Left cardiac atrium (tissue), 4 donors: ENCODE data around the gene ATP5MC2. TPM values are rescaled to one million over a fixed set of nuclear protein-coding genes. Genes with fewer than 3 reads are reported as not detected.
"Not testable (repeated sequence)": the region's sequence is repeated elsewhere in the genome, so short reads cannot be mapped to it uniquely, and the experiment has no call there.

ENCODE experiments used
- ATAC-seq, 2 donors: fragments of 200-7000 bp; cut with Tn5 transposase; one replicate each; pipeline ENCODE4 v1.9.1; 2020; ENCODE audit warnings: mild to moderate bottlenecking in 2 of 2, moderate library complexity in 2 of 2
- DNase-seq: peaks from one replicate; pipeline ENCODE4 v3.0.0-alpha.2; 2020
- intact Hi-C, 2 donors: fragments of 100-400 bp; cut with DNase I; formaldehyde crosslinking; loops; one replicate each; pipeline versions ENCODE4 v1.14.1 to v1.15.1; 2022 to 2023
- total RNA-seq, 2 donors: library from RNA; stranded (reverse); fragmentation: NEBNext Ultra II Directional; extraction: Animal tissue kit (Norgen Biotek cat#: 25700); gene quantifications; one replicate each; pipeline ENCODE4 v1.2.1, GENCODE V29; 2021
- donor health status: DM: no; HTN: yes; CAD: no.
- donor health status: DM: no; HTN: yes; CAD: no; lungs with severe emphysema.
- donor health status: DM: yes; HTN: yes; CAD: no.
- donor health status: Dilated cardiomyopathy.

The ATP5MC2 gene
- total RNA-seq, 2 donors from 2014 or later = 416 TPM

DNA sequence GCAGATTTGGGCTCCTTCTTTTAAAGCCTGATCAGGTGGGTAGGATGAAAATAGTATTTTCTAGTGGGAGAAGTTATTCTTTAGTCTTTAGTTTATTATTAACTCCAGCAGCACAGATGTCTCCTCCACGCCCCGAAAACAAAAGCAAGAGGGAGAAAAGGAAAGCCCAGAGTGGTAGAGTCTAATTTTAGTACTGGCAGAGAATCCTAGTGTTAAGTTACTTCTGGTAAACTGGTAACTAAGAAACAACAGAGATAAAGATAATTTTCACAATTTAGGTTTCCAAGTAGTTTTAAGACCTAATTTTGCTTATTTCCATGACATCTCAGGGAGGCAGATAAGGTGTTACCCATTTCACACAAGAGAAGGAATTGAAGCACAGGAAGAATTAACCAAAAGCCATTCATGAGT is 16.3 kb downstream of the ATP5MC2 start:
- DNase-seq = no peak
- intact Hi-C loops = no loop called here
- ATAC-seq = peak; percentile 56 to 70

DNA sequence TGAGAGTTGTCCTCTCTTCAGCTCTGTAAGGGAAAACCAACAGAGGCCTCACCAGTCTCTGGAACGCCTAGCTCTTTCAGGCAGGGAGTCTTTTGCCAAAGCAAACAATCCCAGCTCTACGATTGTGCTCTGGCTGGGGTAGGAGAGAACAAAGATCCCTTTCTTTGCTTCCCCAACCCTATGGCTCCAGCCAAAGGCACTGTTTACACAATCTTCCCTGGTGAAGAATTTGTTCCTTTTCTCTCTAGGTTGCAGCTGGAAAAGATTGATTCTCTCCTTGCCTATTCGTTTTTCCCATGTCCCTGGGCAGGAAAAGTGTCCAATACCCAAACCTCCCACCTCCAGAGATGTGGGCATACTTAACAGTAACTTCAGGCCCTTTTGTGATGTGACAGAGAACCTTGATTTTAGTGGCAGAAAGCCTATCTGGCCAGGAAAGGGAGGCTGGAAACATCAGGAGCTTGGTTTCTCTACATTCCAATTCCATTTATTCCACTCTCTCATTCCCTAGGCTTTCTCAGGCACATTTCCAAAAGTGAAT is 16.8 kb downstream of the ATP5MC2 start:
- DNase-seq (peak; percentile 58), ATAC-seq (peak; percentile 88 to 94)
- intact Hi-C loops = no loop called here

DNA sequence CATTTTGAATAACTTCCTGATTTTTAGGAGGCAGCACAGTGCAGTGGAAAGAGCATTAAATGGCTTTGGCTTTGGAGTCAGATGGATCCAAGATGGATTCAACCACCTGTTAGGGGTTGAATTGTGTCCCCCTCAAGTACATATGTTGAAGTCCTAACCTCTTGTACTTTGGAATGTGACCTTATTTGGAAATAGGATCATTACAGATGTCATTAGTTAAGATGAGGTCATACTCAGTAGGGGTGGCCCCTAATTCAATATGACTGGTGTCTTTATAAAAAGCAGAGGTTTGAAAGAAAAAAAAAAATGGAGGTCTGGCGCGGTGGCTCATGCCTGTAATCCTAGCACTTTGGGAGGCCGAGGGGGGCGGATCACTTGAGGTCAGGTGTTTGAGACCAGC is 18.8 kb downstream of the ATP5MC2 start:
- DNase-seq (no peak), ATAC-seq (no peak)
- intact Hi-C loops = no loop called here

DNA sequence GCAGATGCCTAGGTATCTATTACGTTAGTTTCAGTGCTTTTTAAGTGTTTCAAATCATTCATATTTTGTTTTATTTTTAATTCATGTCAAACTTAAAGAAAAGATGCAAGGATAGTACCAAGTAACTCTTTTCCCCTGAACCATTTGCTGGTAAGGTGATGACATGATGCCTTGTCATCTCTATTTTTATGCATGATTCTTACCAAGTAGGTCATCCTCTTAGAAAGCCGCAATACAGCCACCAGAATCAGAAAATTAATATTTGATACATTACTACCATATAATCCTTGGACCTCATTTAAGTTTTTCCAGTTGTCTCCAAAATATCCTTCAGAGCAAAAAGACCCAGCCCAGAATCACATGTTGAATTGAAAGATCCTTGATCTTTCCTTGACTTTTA is 22.3 kb downstream of the ATP5MC2 start:
- ATAC-seq = peak in 1 of 2 donors; percentile 34
- DNase-seq = no peak
- intact Hi-C loops = no loop called here

DNA sequence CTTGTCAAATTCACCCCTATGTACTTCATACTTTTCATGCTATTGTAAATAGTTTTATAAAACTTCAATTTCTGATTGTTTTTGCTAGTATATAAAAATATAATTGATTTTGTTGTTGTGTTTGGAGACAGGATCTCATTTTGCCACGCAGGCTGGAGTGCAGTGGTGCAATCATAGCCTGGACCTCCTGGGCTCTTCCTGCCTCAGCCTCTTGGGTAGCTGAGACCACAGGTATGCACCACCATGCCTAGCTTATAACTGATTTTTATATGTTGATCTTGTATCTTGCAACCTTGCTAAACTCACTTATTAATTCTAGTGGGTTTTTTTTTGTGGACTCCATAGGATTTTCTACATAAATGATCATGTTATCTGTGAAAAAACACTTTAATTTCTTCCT is 23.5 kb downstream of the ATP5MC2 start:
- ATAC-seq = no peak
- intact Hi-C loops = no loop called here
- no peak for DNase-seq

DNA sequence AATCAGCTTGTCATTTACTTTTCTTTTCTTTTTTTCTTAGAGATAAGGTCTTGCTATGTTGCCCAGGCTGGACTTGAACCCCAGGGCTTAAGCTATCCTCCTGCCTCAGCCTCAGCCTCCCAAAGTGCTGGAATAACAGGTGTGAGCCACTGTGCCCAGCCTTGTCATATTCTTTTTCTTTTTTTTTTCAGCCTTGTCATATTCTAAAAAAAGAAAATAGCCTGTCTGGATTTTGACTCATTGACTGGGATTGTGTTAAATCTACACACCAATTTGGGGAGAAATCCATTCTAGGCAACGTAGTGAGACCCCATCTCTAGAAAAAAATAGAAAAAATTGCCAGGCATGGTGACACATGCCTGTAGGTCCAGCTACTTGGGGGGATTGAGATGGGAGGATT is 24.1 kb downstream of the ATP5MC2 start:
- DNase-seq = no peak
- ATAC-seq = no peak
- intact Hi-C loops = no loop called here

DNA sequence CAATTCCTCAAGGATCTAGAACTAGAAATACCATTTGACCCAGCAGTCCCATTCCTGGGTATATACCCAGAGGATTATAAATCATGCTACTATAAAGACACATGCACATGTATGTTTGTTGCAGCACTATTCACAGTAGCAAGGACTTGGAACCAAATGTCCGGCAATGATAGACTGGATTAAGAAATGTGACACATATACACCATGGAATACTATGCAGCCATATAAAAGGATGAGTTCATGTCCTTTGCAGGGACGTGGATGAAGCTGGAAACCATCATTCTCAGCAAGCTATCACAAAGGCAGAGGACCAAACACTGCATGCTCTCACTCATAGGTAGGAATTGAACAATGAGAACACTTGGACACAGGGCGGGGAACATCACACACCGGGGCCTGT is 29.6 kb downstream of the ATP5MC2 start:
- DNase-seq, intact Hi-C loops, ATAC-seq: not testable (repeated sequence)

DNA sequence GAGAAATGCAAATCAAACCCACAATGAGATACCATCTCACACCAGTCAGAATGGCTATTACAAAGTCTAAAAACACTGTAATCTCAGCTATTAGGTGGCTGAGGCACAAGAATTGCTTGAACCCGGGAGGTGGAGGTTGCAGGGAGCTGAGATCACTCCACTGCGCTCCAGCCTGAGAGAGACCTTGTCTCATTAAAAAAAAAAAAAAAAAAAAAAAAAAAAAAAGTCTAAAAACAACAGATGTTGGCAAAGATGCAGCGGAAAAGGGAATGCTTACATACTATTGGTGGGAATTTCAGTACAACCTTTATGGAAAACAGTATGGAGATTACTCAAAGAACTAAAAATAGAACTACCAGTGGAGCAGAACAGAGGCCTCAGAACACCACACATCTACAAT is 30.7 kb downstream of the ATP5MC2 start:
- intact Hi-C loops = no loop called here

DNA sequence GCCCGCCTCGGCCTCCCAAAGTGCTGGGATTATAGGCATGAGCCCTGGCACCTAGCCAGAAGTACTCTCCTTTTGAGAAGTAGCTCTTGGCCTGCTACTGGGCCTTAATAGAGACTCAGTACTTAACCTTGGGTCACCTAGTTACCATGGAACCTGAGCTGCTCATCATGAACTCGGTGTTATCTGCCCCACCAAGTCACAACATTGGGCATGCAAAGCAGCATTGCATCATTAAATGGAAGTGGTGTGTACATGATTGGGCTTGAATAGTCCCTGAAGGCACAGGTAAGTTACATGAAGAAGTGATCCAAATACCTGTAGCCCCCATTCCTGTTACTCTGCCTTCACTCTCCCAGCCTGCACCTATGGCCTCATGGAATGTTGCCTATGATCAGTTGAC is 31.8 kb downstream of the ATP5MC2 start:
- intact Hi-C loops = no loop called here
- DNase-seq (no peak), ATAC-seq (no peak)

More for the DNA sequence above, 30.7 kb downstream of the ATP5MC2 start:
- ATAC-seq = no peak
- DNase-seq = no peak

DNA sequence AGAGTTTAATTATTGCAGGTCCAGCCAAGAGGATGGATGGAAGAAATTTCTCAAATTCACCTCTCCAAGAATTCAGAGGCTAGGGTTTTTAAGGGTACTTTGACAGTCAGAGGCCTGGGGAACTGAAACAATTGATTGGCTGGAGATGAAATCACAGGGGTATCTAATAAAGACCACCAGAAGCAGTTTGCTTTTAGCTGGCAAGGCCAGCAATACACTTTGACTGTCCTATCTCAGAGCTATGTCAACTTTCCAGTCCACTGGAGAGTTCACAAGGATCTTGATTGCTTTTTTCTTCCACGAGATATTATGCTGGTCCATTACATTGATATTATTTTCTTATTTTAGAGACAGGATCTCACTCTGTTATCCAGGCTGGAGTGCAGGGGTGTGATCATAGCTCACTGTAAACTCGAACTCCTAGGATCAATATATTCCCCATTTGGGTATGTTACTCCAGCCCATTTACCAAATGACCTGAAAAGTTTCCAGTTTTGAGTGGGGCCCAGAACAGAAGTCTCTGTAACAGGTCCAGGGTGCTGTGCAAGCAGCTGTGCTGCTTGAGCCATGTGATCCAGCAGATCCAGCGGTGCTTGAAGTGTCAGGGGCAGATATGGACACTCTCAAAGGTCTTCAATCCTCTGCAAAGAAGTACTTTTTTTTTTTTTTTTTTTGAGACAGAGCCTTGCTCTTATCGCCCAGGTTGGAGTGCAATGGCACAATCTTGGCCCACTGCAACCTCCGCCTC is 32.5 kb downstream of the ATP5MC2 start:
- intact Hi-C loops = no loop called here
- DNase-seq (no peak), ATAC-seq (no peak)

DNA sequence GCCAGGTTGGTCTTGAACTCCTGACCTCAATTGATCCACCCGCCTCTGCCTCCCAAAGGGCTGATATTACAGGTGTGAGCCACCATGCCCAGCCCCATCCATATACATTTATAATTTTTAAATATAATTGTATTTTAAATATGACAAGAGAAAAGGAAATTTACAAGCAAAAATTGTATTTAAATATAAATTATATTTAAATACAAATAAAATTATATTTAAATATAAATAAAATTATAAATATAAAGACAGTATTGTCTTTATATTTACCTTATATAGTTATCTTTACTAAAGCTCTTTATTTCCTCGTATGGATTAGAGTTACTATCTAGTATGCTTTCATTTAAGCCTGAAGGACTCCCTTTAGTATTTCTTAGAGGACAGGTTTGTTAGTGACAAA is 37.8 kb downstream of the ATP5MC2 start:
- DNase-seq (no peak), ATAC-seq (no peak)
- intact Hi-C loops = no loop called here

DNA sequence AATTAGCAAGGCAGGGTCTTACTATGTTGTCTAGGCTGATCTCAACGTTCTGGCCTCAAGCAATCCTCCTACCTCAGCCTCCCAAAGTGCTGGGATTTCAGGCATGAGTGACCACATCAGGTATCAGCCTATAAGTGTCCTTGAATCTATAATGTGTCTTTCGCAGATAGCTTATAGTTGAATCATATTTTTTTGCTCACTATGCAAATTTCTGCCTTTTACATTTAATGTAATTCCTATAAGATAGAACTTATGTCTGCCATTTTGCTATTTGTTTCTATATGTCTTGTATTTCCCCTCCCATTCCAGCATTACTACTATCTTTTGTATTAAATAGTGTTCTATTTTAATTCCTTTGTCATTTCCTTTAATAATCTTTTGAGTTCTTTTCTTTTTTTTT is 39.2 kb downstream of the ATP5MC2 start:
- ATAC-seq (no peak), DNase-seq (no peak)
- intact Hi-C loops = no loop called here

DNA sequence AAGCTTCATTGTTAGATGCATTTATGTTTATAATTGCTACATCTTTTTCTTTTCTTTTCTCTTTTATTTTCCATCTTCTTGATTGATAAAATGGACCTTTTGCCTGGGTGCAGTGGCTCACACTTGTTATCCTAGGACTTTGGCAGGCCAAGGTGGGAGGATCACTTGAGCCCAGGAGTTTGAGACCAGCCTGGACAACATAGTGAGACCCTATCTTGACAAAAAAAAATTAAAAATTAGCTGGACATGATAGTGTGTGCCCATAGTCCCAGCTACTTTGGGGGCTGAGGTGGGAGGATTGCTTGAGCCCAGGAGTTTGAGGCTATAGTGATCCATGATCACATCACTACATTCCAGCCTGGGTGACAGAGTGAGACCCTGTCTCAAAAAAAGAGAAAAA is 40.2 kb downstream of the ATP5MC2 start:
- ATAC-seq, DNase-seq, intact Hi-C loops: not testable (repeated sequence)

DNA sequence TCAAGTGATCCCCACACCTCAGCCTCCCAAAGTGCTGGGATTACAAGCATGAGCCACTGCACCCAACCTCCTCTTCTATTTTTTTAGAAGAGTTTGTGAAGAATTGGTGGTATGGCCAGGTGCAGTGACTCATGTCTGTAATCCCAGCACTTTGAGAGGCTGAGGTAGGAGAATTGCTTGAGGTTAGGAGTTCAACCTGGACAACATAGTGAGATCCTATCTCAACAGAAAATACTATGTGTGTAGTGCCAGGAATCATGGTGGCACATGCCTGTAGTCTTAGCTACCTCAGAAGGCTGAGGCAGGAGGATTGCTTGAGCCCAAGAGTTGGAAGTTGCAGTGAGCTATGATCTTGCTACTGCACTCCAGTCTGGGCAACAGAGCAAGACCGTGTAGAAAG is 44.2 kb downstream of the ATP5MC2 start:
- ATAC-seq = no peak
- DNase-seq = no peak
- intact Hi-C loops = no loop called here

DNA sequence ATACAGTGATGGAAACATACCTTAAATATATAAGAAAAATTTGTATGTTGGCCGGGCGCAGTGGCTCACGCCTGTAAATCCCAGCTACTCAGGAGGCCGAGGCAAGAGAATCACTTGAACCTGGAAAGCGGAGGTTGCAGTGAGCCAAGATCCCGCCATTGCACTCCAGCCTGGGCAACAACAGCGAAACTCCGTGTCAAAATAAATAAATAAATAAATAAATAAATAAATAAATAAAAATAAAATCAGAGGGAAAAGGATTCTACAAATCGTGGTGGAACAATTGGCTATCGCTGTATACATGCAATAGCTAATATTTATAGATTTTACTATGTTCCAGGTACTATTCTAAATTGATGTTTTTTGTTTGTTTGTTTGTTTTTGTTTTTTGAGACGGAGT is 48.0 kb downstream of the ATP5MC2 start:
- intact Hi-C loops = loop anchor here in 1 of 2 donors (5.0 kb wide), 2 partner anchors 44 to 86 kb away; no protein-coding TSS in a partner anchor

DNA sequence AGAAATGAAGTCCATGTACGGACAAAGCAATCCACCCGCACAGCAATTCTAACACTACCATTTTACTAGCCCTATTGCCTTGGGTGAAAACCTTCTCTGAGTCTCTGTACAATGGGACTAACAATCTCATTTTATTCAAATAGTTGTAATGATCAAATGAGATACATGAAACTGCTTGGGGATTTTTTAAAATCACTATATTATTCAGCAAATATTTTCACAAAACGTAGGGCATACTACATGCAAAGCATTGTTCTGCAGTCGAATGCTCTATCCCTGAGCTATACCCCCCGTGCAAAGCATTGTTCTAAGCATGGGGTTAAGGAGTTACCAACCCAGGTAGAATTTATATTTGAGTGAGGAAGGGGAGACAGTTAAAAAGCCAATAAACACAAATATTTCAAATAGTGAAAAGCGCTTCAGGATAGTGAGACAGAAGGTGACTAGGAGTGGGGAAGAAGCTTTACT is 49.1 kb downstream of the ATP5MC2 start:
- intact Hi-C loops = loop anchor here in 1 of 2 donors (5.0 kb wide), 2 partner anchors 46 to 84 kb away; no protein-coding TSS in a partner anchor
- DNase-seq (no peak), ATAC-seq (no peak)

More for the DNA sequence above, 48.0 kb downstream of the ATP5MC2 start:
- ATAC-seq = no peak
- no peak for DNase-seq

DNA sequence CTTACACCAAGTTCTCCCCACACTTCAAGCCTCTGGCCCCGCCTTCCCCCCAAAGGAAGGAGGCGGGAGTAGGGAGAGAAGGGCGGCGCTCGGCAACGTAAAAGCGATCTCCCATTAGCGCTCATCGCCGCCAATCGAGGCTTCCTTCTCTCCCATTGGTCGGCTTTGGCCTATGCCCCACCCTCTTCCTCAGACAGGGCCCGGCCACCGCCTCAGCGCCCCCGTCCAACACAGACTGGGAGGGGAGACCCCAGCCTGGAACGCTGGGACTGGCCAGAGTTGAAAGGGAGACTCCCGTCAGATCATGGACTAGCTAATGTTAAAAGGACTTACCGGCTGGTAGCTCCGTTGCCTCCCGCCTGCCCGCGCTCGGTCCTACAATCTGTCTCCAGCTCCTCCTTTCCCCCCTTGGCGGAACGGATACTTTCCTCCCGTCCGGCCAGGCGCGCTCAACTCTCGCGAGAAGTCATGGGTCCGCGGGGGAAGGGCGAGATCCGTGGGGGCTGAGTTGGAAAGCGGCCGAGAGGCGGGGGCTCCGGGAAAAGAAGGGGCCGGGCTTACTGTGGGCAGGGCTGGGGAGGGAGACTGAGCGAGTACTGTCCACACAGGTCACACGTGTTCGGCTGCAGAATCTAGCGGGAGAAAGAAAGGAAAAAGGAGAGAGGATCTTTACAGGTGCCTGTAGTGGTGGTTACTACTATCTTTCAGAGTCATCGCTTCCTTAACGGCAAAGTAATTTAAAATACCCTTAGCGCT is 49.8 kb downstream of the ATP5MC2 start, which contains the start of gene ATF7:
TSS of gene ATF7 (minus strand) at position 437 of the 756 bp plus-strand sequence. CDS start 25,382 bp downstream, outside the sequence.
- peak; percentile 97 for DNase-seq
- peak; percentile 98 to 99 for ATAC-seq
- intact Hi-C loops = loop anchor here in 1 of 2 donors (5.0 kb wide), 2 partner anchors 46 to 84 kb away; no protein-coding TSS in a partner anchor

DNA sequence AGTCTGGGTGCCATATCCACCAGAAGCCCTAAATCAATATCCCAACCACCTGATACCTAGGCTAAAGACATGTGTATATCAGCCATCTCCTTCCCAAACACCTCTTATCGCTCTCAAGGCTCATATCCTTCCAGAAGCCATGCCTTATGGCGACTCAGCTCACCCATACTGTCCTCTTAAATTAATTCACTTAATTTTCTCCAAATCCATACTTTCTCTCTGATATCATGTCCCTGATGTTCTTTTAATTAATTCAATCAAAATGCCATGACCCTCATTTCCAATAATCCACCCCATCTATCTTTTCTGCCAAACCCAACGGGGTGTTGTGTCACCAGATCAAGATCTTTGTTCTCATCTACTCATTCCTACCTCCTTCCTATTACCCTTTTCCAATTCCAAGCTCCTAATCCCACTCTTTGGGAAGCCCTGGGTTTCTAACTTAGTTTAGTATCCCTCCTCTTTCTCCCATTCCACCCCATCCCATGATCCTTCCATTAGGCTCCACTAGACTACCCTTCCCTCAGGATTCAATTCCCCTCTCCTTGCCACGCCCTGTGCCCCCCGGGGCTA is 50.4 kb downstream of the ATP5MC2 start:
- DNase-seq (no peak), ATAC-seq (no peak)
- intact Hi-C loops = loop anchor here in 1 of 2 donors (5.0 kb wide), 2 partner anchors 47 to 83 kb away; no protein-coding TSS in a partner anchor

DNA sequence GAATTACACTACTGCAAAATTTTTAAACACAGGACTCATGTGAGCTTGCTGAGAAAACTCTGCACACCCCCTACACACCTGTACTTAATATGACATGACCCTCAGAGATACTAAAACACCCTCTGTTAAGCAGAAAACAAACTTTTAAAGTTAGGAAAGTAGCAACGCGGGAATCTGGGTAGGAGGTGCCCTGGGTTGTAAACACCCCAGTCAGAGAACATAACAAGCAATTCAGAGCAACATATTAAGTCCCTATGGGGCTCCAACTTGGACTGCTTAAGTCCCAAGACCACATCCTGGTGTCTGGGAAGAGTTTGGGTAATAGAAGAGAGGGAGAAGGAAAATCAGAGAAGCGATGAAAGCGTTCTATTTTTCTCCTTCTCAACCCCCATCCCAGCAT is 50.9 kb downstream of the ATP5MC2 start:
- intact Hi-C loops = loop anchor here in 1 of 2 donors (5.0 kb wide), 2 partner anchors 47 to 83 kb away; no protein-coding TSS in a partner anchor
- ATAC-seq (no peak), DNase-seq (no peak)
